Endothelial cell of umbilical vein (primary cell): ENCODE data around the gene PCDHGB4. TPM values are rescaled to one million over a fixed set of nuclear protein-coding genes. Genes with fewer than 3 reads are reported as not detected.

ENCODE experiments used
- BruUV-seq: library from RNA; stranded (reverse); fragments of 400-500 nt; replicated peaks from 2 replicates; lab custom pipeline; 2021; lab: Mats Ljungman, UMichigan
- CTCF ChIA-PET: fragments of 300-600, 350-600 bp; sonication (Branson Sonifier 250); formaldehyde crosslinking; loops from one replicate; lab custom pipeline; 2021; ENCODE audit warnings: antibody characterized with exemption, inconsistent platforms; lab: Charles Lee
- POLR2A ChIA-PET: fragments of 300-600, 350-600 bp; sonication (Branson Sonifier 250); formaldehyde crosslinking; loops from one replicate; lab custom pipeline; 2021; ENCODE audit warnings: antibody characterized with exemption, inconsistent platforms; lab: Charles Lee
- DNase-seq: peaks from one replicate; pipeline ENCODE4 v3.0.0-alpha.2; 2011; ENCODE audit warnings: low read depth, low spot score
- FAIRE-seq: peaks from 2 replicates; lab custom pipeline; 2011; peaks lifted over from hg19 to GRCh38; lab: Jason Lieb, UNC
- H2AFZ ChIP-seq: 2 replicates; pipeline ENCODE4 v1.6.0; 2012; ENCODE audit warnings: low read depth, low read length, control low read depth, inconsistent platforms
- H3K27ac ChIP-seq: 2 replicates; pipeline ENCODE4 v1.5.1; 2011; ENCODE audit warnings: low read depth, mild to moderate bottlenecking, control low read depth, low read length, moderate library complexity; ENCODE audit not compliant: insufficient read depth
- H3K27me3 ChIP-seq, 2 experiments: 2 replicates each; pipeline versions ENCODE4 v1.6.0 to v1.6.1; 2011; ENCODE audit warnings: low read length in 2 of 2, mixed read lengths in 1 of 2; ENCODE audit not compliant: control insufficient read depth in 2 of 2, insufficient read depth in 2 of 2
- H3K36me3 ChIP-seq, 2 experiments: 2 replicates in 1 of 2; 3 replicates in 1 of 2; pipeline ENCODE4 v1.5.1; 2011; ENCODE audit warnings: low read length in 2 of 2, mild to moderate bottlenecking in 1 of 2, moderate library complexity in 1 of 2; ENCODE audit not compliant: control insufficient read depth in 2 of 2, insufficient read depth in 2 of 2; ENCODE audit errors: extremely low read depth in 1 of 2
- H3K4me1 ChIP-seq: 3 replicates; pipeline ENCODE4 v1.5.1; 2011; ENCODE audit warnings: mild to moderate bottlenecking, low read length; ENCODE audit not compliant: control insufficient read depth, insufficient read depth; ENCODE audit errors: extremely low read depth
- H3K4me2 ChIP-seq: 2 replicates; pipeline ENCODE4 v1.6.1; 2011; ENCODE audit warnings: low read length, control low read depth, mixed read lengths; ENCODE audit not compliant: insufficient read depth
- H3K4me3 ChIP-seq, 3 experiments: fragments of 200-600 bp in 1 of 3; sonication (generic), shearing (Covaris generic) in 1 of 3; replicated peaks in 1 of 3; 2 replicates each; pipeline ENCODE4 v1.5.1; 2011 to 2016; ENCODE audit warnings: control low read depth in 3 of 3, low read length in 3 of 3, mild to moderate bottlenecking in 2 of 3, inconsistent platforms in 1 of 3, low read depth in 1 of 3, moderate library complexity in 1 of 3; ENCODE audit not compliant: insufficient read depth in 1 of 3
- H3K79me2 ChIP-seq: 2 replicates; pipeline ENCODE4 v1.6.0; 2012; ENCODE audit warnings: low read length, inconsistent platforms; ENCODE audit not compliant: control insufficient read depth, insufficient read depth
- H3K9ac ChIP-seq: replicated peaks from 2 replicates; pipeline ENCODE3; 2011; ENCODE audit warnings: low read length, control low read depth; ENCODE audit not compliant: insufficient read depth; ENCODE audit errors: extremely low read depth
- H3K9me1 ChIP-seq: replicated peaks from 3 replicates; pipeline ENCODE4 v1.6.0; 2011; ENCODE audit warnings: mild to moderate bottlenecking, low read length; ENCODE audit not compliant: control insufficient read depth, insufficient read depth; ENCODE audit errors: extremely low read depth
- H3K9me3 ChIP-seq: replicated peaks from 2 replicates; pipeline ENCODE4 v1.5.1; 2012; ENCODE audit warnings: low read length, inconsistent platforms; ENCODE audit not compliant: control insufficient read depth, insufficient read depth
- H4K20me1 ChIP-seq: replicated peaks from 2 replicates; pipeline ENCODE3; 2011; ENCODE audit warnings: mild to moderate bottlenecking, low read length; ENCODE audit not compliant: control insufficient read depth, insufficient read depth; ENCODE audit errors: extremely low read depth
- EZH2 ChIP-seq: IDR thresholded peaks from 2 replicates; pipeline ENCODE4 v1.6.1; 2012; ENCODE audit warnings: borderline replicate concordance, low read depth, mild to moderate bottlenecking, moderate library complexity, low read length, inconsistent platforms; ENCODE audit not compliant: severe bottlenecking
- FOS ChIP-seq: IDR thresholded peaks from 2 replicates; pipeline ENCODE4 v1.6.1; 2011; ENCODE audit warnings: mild to moderate bottlenecking, low read length, moderate library complexity, borderline replicate concordance; ENCODE audit not compliant: insufficient read depth
- GATA2 ChIP-seq: IDR thresholded peaks from 2 replicates; pipeline ENCODE4 v1.7.0; 2011; ENCODE audit warnings: low read depth, mild to moderate bottlenecking, moderate library complexity, mixed read lengths, low read length; ENCODE audit not compliant: insufficient read length, insufficient read depth
- JUN ChIP-seq: IDR thresholded peaks from 2 replicates; pipeline ENCODE4 v1.6.1; 2011; ENCODE audit warnings: borderline replicate concordance, low read depth; ENCODE audit not compliant: insufficient read length, insufficient read depth
- MYC ChIP-seq: IDR thresholded peaks from one replicate; pipeline ENCODE4 v1.6.1; 2011; ENCODE audit warnings: mild to moderate bottlenecking, low read depth, low read length
- POLR2A ChIP-seq: IDR thresholded peaks from 2 replicates; pipeline ENCODE4 v1.6.1; 2012; ENCODE audit warnings: low read depth, mild to moderate bottlenecking, control low read depth, low read length
- POLR2AphosphoS5 ChIP-seq: IDR thresholded peaks from 2 replicates; pipeline ENCODE4 v1.6.1; 2012; ENCODE audit warnings: low read depth, mild to moderate bottlenecking, control low read depth, low read length, moderate library complexity; ENCODE audit not compliant: insufficient read depth
- dilution Hi-C: fragments of 300-500 bp; cut with MboI; formaldehyde crosslinking; loops from one replicate; pipeline ENCODE4 v1.15.0; 2019; ENCODE audit warnings: low sequenced_read_pairs; ENCODE audit not compliant: extremely low pct_ligation_motif_present
- intact Hi-C: fragments of 100-400 bp; cut with micrococcal nuclease; formaldehyde crosslinking; loops from one replicate; pipeline ENCODE4 v1.10.0; 2022
- polyA plus RNA-seq, 4 experiments: library from polyadenylated mRNA; depleted of rRNA in 3 of 4; stranded (reverse) in 3 of 4; unstranded in 1 of 4; fragments of >200 nt; gene quantifications; 2 replicates each; pipeline versions ENCODE4 v1.2.1 to v1.2.3, GENCODE V29; 2011 to 2012; ENCODE audit warnings: missing spikeins in 1 of 4
- total RNA-seq: library from RNA; stranded (reverse); gene quantifications from 2 replicates; pipeline ENCODE4 v1.2.3, GENCODE V29; 2021
- TF ChIP-seq, protein P1 (sequence below): IDR thresholded peaks from 2 replicates; pipeline ENCODE4 v1.6.1; 2011; ENCODE audit not compliant: insufficient read depth, insufficient read length
- TF ChIP-seq, protein P2 (sequence below), 2 donors: IDR thresholded peaks; 1 replicate in 1 of 2; 2 replicates in 1 of 2; pipeline ENCODE4 v1.5.1; 2011; ENCODE audit warnings: low read length in 2 of 2, mild to moderate bottlenecking in 2 of 2, moderate library complexity in 2 of 2, control low read depth in 1 of 2, inconsistent platforms in 1 of 2, low read depth in 1 of 2; ENCODE audit not compliant: insufficient read depth in 1 of 2; ENCODE audit errors: extremely low read depth in 1 of 2

Gene PCDHGB4
- total and polyA plus RNA-seq, 2 donors (not counting 3 experiments of a cell fraction or from before 2014, with no cell fraction given): 6.5 to 6.9 TPM

DNA sequence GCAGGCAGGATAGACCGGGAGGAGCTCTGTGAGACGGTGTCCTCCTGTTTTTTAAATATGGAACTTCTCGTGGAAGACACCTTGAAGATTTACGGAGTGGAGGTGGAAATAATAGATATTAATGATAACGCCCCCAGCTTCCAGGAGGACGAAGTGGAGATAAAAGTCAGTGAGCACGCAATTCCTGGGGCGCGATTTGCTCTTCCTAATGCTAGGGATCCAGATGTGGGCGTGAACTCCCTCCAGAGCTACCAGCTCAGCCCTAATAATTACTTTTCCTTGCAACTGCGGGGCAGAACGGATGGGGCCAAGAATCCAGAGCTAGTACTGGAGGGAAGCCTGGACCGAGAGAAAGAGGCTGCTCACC, 34.0 kb downstream of the PCDHGB4 start:
- no peaks in the 10 kb centered on the region for H3K36me3 ChIP-seq
- BruUV-seq: no TSS peak
- peaks cover 38 to 84% of the 10 kb centered on the region in 2 experiments for H3K27me3 ChIP-seq
- H3K79me2 ChIP-seq: no peaks in the 10 kb centered on the region
- DNase-seq (no peak), FAIRE-seq (no peak)
- H3K4me3 ChIP-seq: peak overlapping the region; percentile 39 to 83 (median 66)
- no peaks in the 10 kb centered on the region for H3K9me1 ChIP-seq
- peak overlapping the region; percentile 84 for H2AFZ ChIP-seq
- peaks cover 8% of the 10 kb centered on the region for H3K9me3 ChIP-seq
- H4K20me1 ChIP-seq: no peaks in the 10 kb centered on the region
- intact Hi-C loops (loop anchor here (1.0 to 5.0 kb wide), 4 partner anchors 9 to 103 kb away; partner anchors contain the start of genes PCDHGA12, PCDHGA6 and PCDHGB3), dilution Hi-C loops (no loop called here)
- CTCF ChIA-PET: interaction anchor here (0.6 to 11.3 kb wide), 40 partner anchors 9 to 212 kb away, joined by 3 to 335 read pairs (median 6); partner anchors contain the start of genes DIAPH1, PCDHB12, PCDHGA1 and PCDHGA10
- H3K27ac ChIP-seq: no peak overlapping the region
- H3K4me1 ChIP-seq: peaks cover 15% of the 10 kb centered on the region
- no peak overlapping the region for H3K9ac ChIP-seq
- POLR2A ChIA-PET: interaction anchor here (1.9 to 2.2 kb wide), 2 partner anchors 9 to 137 kb away, joined by 8 read pairs; partner anchors contain the start of gene PCDHGA12
- TF ChIP-seq, protein P1, sequence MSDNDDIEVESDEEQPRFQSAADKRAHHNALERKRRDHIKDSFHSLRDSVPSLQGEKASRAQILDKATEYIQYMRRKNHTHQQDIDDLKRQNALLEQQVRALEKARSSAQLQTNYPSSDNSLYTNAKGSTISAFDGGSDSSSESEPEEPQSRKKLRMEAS: no peak
- no peak for TF ChIP-seq FOS
- TF ChIP-seq EZH2: no peak
- no peak for TF ChIP-seq POLR2A
- TF ChIP-seq JUN: no peak
- TF ChIP-seq MYC: no peak
- TF ChIP-seq POLR2AphosphoS5: no peak
- TF ChIP-seq, protein P2, sequence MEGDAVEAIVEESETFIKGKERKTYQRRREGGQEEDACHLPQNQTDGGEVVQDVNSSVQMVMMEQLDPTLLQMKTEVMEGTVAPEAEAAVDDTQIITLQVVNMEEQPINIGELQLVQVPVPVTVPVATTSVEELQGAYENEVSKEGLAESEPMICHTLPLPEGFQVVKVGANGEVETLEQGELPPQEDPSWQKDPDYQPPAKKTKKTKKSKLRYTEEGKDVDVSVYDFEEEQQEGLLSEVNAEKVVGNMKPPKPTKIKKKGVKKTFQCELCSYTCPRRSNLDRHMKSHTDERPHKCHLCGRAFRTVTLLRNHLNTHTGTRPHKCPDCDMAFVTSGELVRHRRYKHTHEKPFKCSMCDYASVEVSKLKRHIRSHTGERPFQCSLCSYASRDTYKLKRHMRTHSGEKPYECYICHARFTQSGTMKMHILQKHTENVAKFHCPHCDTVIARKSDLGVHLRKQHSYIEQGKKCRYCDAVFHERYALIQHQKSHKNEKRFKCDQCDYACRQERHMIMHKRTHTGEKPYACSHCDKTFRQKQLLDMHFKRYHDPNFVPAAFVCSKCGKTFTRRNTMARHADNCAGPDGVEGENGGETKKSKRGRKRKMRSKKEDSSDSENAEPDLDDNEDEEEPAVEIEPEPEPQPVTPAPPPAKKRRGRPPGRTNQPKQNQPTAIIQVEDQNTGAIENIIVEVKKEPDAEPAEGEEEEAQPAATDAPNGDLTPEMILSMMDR (IDR thresholded peaks at IDR 0.05; ENCODE audit: extremely low read depth in 1 of 2, insufficient read depth in 1 of 2, low read depth in 1 of 2, low read length in 2 of 2): no peak
- TF ChIP-seq GATA2: no peak
- H3K4me2 ChIP-seq: peak overlapping the region; percentile 90
